ENCODE measurements around the gene TRAPPC10. TPM values are rescaled to one million over a fixed set of nuclear protein-coding genes. Genes with fewer than 3 reads are reported as not detected.

TRAPPC10 gene
- total RNA-seq, 2 experiments from 2014 or later, result 50.5 to 52.9 TPM

DNA sequence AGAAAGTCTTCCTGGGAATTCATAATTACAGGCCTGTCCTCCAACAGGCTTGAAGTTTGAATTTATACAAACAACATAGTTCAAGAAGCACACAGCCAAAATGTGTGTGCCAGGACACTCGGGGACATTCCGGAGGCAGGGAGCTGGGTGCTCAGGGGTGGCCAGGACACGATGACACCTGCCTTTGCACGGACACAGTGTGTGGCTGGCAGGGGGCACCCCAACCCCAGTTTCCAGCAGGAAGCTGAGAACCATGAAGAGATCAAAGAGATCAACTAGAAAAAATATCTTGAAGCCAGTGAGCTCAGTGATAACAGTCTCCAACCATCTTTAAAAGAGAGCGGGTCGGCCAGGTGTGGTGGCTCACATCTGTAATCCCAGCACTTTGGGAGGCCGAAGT is 32.5 kb upstream of the TRAPPC10 start:
- ChIA-PET POLR2A (no interaction called here), CTCF (no interaction called here)

DNA sequence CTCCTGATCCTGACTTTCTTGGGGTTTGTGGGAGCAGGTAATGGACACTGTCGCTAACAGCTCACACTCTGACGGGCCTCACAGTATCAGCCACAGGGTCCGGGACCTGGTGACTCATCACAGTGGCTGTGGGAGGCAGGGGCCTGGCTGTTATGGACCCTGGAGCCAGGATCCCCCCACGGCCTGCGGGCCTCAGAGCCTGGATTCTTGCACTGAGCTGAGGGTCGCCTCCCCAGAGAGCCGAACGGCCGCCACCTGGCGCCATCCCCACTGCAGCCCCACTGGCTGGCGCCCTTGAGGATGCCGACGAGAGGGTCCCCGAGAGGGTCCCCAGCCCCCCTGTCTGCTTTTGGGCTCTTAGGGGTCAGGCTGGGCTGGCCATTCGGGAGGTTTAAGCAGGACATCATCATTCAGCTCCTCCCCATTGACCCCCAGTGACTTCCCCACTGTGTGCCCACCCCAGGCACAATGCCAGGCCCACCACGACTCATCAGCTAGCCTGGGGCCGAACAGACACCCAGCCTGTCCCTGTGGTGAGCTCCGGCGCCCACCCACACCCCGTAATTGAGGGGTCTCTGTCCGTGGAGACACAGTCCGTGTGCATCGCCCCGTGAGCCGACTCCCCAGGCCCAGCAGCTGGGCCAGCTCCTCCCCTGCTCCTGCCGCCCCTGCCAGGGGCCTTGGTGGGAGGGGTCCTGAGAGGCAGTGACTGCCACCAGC is 30.8 kb upstream of the TRAPPC10 start:
- CTCF ChIA-PET, result no interaction called here
- POLR2A ChIA-PET, result no interaction called here

DNA sequence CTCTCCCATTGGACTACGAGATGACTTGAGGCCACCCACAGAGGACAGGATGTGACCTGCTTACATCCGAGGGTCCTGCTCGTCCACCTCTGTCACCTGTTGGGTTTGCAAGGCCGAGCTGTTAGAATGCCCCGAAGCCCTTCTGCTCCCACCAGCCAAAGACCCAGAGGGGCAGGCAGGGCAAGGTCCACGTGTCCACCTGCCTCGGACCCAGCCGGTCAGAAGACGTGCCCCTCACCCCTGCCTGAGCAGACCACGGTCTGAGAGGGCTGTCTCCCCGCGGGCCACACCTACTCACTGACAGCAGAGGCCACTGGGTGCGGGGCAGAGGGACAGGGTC is 30.3 kb upstream of the TRAPPC10 start:
- ChIA-PET POLR2A (no interaction called here), CTCF (no interaction called here)

DNA sequence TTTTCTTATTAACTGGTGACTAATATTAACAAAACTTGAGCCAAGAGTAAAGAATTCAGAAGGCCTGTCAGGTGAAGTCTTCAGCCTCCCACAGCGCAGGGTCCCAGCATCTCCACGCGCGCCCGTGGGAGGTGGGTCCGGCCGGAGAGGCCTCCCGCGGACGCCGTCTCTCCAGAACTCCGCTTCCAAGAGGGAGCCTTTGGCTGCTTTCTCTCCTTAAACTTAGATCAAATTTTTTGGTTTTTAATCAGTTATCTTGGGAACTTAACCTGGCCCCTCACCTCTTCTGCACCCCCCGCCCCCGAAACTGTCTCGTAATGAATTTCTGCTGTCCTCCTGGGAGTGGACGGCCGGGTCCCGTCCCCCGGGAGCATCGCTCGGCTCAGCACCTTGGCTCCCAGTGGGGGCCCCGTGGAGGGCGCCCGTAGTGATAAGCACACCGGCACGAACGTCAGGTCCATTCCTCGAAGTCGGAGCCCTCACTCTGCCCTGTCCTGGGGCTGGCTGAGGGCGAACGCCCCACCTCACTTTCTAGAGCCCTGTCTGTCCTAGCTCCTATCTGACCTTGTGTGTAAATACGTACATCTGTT is 29.5 kb upstream of the TRAPPC10 start:
- CTCF ChIA-PET, result no interaction called here
- POLR2A ChIA-PET, result no interaction called here

DNA sequence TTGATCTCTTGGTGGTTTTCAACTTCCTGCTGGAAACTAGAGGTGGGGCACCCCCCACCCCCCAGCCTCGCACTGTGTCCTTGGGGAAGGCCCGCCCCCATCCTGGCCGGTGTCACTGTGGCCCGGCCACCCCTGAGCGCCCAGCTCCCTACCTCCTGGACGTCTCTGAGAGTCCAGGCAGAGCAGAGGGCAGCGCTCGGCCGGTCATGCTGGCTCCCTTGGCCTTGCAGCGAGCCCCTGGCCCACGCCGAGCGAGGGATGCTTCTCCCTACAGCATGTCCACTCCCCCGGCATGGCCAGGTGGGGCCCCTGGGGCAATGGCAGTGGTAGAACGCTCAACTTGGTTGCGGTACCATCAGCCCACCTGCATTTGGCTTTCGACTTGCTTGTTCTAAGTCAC is 28.7 kb upstream of the TRAPPC10 start:
- POLR2A ChIA-PET, result no interaction called here
- CTCF ChIA-PET, result no interaction called here

DNA sequence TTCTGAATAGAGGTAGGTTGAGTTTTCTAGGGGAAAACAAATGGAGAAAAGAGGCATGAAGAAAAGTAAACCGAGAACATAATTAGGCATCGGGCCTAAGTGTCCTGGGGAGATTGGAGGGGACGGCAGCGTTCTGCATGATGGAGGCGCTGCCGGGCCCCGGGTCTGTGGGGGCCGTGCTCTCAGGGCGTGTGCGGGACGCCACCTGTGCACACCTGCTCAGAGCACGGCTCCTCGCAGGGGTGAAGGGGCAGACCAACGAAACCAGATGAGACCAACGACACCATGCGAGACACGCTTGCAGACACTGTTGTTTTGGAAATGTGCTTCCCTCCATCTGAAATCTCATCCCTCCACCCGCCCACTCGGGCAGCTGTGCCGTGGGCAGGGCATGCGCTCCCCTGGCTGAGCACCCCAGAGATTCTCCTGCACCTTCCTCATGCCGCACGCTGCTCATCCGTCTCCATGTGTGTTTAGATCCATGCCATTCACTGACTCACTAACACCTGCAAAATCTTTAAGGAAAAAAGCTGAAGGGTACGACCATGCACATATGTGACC is 28.2 kb upstream of the TRAPPC10 start:
- ChIA-PET POLR2A (interaction anchor here (0.5 kb wide), 1 partner anchor 31 kb away, joined by 4 read pairs; no protein-coding TSS in a partner anchor), CTCF (interaction anchor here (0.8 to 1.0 kb wide), 2 partner anchors 9 to 174 kb away, joined by 3 read pairs; no protein-coding TSS in a partner anchor)

DNA sequence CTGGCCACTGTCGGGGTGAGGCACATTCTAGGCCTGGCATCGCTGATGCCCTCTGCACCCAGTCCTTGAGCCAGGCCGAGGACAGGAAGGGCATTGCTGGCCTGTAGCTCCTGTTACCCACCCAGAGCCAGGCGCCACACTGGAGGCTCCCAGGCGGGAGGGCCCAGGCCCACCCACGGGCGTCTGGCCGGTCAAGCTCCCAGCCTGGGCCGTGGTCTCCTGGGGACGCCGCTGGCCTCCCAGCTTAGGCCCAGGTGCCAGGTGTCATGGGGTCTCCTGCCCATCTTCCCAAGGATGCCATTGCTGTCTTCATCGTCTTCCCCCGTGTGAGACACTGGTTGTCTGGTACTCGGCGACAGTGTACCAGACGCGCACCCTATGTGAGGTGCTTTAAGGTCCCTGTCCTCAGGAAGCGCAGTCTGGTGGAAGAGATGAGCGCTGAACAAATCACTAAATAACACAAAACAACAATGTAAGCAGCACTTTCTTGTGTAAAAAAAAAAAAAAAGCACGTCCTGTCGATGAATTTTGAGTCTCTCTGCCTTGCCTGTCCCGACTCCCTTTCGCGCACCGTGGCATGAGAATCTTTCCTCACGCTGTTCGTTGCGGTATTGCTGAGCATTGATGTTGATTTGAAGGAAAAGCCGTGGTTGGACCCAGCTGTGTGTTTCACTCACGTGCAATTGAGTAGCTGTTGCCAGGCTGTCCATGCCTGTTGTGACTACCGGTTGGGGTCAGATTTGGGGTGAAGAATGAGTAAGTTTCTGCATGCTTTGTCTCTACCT is 27.0 kb upstream of the TRAPPC10 start:
- ChIA-PET POLR2A (interaction anchor here (0.6 kb wide), 1 partner anchor 555 kb away, joined by 6 read pairs; no protein-coding TSS in a partner anchor), CTCF (interaction anchor here (1.0 to 2.3 kb wide), 2 partner anchors 10 to 175 kb away, joined by 3 to 7 read pairs; no protein-coding TSS in a partner anchor)

DNA sequence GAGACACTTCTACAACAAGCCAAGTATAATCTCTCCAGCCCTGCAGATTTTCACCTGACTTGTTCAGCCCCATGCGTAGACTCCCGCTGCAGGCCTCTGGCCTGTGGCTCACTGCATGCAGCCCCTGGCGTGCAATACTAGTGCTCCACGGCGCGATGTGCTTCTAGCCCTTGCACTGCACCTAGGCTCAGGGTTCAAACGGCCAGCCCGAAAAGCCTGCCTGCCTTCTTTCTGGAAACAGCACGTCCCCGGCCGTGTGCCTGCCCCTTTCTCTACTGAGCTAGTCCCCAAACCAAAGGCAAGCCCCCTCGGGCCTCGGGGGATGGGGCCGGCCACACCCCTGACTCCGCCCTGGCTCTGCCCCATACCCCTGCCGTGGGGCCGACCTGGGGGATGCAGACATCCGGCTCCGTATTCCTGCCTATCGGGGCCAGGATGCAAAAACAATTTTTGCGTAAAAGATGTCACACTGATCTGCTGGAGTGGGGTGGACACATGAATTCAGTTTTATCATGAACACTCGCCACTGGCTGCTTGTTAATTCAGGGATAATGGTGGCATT is 26.3 kb upstream of the TRAPPC10 start:
- POLR2A ChIA-PET, result no interaction called here
- CTCF ChIA-PET, result interaction anchor here (2.3 kb wide), 1 partner anchor 10 kb away, joined by 7 read pairs; no protein-coding TSS in a partner anchor

DNA sequence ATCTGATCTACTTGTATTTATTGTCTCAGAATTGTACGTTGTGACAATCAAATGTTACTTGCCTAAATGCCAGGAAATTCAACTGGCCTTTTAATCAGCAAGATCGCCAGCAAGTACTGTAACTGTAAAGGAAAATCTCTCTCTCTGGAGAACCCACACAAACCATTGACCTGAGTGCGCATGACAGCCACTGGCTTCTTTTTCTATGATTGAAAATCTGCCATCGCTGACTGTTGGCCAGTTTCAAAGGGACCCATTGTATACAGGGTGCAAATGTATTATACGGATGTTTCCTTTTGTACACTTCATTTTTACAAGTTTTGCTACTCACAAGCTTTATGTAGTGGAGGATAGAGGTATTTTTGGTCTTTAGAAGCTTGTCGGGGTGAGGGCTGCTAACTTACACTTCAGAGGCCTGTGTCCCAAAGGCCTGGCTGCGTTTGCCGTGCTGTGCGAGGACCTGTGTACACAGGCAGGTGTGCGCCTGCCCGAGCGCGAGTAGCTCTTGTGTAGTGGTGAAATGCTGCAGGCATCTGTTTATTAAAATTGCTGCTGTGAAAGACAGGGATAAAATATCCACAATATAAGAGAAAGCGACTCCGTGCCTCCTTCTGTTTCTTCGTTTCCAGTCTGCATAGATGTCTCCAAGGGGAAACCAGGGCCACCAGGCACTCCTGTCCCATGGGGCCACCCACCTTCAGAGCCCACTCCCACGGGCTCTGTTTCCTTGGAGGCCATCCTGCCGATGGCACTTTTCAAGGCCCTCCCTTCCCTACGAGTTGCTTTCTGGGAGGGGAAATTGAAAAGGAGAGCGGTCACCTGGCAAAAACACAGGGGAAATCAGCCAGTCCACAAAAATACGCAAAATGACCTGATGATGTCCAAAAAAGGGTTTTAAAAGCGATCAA is 25.3 kb upstream of the TRAPPC10 start:
- CTCF ChIA-PET, result interaction anchor here (0.6 to 2.3 kb wide), 3 partner anchors 11 to 262 kb away, joined by 3 to 7 read pairs (median 4); no protein-coding TSS in a partner anchor
- POLR2A ChIA-PET, result no interaction called here

DNA sequence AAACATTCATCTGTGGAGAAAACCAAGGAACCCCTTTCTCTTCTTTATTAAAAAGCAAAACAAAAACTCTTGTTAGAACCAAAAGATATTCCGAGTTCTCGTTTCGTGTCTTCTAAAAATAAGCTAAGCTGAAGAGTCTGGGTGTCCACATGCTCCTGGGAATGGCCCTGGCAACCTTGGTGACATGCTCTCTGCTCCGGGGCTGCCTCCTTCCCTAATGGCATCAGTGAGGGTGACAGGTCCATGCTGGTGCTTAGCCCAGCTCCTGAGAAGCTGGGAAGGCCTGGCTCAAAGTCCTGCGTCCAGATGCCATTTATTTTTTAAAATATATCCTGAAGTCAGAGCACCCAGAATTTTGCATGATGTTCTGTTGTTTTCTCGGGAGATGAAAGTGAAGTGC is 24.6 kb upstream of the TRAPPC10 start:
- POLR2A ChIA-PET, result interaction anchor here (0.6 kb wide), 1 partner anchor 182 kb away, joined by 9 read pairs; no protein-coding TSS in a partner anchor
- CTCF ChIA-PET, result no interaction called here

DNA sequence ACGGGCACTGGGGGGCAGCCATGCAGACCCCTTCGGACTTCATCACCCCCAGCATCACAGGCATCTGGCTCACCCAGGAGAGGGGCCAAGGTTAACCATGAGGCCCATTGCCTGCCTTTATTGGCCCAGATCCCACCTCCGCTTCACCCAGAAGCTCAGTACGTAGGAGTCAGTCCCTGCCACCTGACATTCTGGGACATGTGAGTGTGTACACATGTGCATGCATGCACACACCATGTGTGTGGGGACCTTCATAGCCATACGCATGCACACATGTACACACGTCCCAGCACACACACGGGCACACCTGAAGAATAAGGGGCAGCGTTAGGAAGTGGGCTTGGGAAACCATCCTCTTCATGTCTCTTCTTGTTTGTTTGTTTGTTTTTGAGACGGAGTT is 24.1 kb upstream of the TRAPPC10 start:
- POLR2A ChIA-PET, result interaction anchor here (0.6 kb wide), 1 partner anchor 183 kb away, joined by 9 read pairs; no protein-coding TSS in a partner anchor
- CTCF ChIA-PET, result no interaction called here

DNA sequence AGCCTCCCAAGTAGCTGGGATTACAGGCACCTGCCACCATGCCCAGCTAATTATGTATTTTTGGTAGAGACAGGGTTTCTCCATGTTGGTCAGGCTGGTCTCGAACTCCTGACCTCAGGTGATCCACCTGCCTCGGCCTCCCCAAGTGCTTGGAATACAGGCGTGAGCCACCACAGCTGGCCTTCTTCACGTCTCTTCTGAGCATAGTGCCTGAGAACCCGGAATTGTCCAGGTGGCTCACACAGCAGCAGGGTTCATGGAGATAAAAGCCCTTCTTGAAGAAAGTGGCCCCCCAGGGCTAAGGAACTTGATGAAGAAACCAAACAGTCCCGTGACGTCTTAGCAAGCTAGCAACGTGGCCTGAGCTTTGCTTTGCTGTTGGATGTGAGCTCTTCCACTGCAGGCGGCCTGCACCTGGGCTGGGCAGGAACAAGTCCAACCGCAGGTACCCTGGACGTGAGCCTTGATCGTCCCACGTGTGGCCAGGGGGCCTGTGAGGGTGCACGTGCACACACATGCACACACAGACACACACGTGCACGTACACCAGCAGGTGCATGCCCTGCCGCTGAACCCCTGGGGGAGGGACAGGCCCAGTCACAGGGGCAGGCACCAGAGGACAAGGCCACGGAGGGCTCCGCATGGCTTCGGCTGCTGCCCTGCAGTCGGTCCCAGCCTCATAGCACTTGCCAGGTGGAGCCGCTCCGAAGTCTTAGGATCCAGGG is 23.4 kb upstream of the TRAPPC10 start:
- ChIA-PET CTCF (no interaction called here), POLR2A (no interaction called here)

DNA sequence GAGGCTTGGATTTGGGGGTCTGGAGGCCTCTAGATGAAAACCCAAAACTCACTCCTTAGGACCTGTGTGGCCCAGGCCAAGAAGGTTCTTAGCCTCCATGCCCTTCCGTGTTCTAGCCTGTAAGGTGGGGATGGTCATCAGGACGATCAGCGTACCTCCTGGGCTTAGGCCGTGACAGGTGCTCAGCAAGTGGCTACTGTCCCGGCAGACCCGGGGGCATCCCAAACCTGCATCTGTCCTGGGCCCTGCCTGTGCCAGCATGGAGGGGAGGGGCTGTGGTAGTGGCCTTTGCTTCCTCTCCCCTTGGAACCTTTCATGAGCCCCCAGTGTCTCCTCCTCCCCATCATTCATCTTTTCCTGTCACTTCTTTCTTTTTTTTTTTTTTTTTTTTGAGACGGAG is 22.7 kb upstream of the TRAPPC10 start:
- ChIA-PET CTCF (interaction anchor here (0.6 to 0.7 kb wide), 2 partner anchors 224 to 276 kb away, joined by 3 to 4 read pairs; no protein-coding TSS in a partner anchor), POLR2A (no interaction called here)

DNA sequence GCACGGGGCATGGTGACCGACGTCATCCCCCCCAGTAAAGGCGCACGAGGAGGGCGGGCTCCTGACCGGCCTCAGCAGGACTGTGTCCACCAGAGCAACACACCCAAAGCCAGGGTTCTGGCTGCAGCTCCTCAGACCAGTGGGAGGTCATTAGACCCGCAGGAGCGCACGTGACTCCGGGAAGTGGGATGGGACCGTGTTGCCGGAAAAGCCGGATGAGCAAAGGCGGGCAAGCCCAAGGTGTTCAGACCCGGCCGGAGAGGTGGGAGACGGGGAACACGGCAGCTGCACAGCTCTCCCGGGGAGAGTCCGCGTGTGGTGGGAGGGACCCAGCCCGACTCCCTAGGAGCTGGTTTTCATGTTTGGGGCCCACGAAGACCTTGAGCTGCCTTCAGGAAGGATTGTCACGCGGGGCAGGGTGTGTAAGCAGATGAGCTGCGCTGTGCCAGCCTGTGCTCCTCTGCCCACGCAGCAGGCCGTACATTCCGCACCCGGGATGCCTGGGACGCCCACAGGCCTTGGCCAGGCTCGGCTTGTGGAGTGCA is 20.6 kb upstream of the TRAPPC10 start:
- POLR2A ChIA-PET, result no interaction called here
- CTCF ChIA-PET, result no interaction called here

DNA sequence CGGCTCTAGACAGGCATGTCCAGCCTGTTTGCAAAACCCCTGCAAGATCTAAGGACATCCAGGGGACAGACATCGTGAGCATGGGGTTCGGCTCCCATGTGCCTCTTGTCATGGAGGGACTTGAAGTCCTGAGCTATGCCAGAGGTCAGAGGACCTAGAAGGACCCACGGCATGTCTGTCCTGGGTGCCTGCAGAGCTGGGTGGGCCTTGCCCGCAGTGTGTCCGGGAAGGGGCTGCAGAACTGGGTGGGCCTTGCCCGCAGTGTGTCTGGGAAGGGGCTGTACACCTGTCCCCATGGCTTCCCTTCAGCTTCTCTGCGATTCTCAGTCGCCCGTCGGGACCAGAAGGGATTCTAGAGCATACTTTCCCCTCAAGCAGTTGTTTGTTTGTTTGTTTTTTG is 20.0 kb upstream of the TRAPPC10 start:
- ChIA-PET CTCF (no interaction called here), POLR2A (no interaction called here)

DNA sequence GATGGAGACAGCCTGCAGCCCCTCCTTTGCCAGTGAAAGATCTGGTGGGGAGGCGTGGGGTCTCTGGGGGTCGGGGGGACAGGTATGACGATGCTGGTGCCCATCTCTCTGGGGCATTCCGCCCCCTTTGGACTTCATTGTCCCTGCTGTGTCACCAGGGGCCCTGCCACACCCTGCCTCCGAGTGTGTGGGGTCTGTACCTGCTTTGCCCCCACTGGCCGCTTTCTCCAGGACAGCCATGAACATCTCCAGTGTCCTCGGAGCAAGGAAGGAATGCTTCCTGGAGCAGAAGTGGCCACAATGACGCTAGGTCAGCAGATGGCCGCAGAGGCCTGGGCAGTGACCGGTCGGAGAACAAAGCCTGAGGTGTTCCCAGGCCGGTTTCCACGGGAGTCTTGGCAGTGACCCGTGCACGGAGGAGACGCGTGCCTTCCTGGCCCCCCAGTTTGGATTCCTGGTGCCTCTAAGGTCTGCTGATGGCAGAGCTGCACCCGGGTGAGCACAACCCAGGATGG is 18.6 kb upstream of the TRAPPC10 start:
- POLR2A ChIA-PET, result no interaction called here
- CTCF ChIA-PET, result interaction anchor here (1.4 kb wide), 1 partner anchor 183 kb away, joined by 3 read pairs; no protein-coding TSS in a partner anchor

DNA sequence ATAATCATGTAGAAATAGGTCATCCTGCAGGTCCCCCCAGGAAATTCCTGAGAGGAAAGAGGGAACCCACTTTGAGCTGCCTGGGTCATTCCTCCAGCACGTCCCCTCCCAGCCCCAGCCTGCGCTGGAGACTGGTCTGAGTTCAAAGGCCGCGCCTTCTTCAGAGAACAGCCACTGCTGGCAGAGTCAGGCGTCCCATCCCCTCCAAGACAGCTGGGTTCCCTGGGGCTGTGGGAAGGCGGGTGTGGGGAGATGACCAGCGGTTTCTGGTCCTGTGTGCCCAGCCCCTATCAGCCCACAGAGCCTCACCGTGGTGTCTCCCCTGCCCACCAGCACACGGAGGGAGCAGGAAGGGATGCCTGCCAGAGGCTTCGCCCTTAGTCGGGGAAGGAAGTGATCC is 18.0 kb upstream of the TRAPPC10 start:
- ChIA-PET POLR2A (no interaction called here), CTCF (interaction anchor here (1.3 to 1.4 kb wide), 2 partner anchors 19 to 183 kb away, joined by 3 read pairs; no protein-coding TSS in a partner anchor)

DNA sequence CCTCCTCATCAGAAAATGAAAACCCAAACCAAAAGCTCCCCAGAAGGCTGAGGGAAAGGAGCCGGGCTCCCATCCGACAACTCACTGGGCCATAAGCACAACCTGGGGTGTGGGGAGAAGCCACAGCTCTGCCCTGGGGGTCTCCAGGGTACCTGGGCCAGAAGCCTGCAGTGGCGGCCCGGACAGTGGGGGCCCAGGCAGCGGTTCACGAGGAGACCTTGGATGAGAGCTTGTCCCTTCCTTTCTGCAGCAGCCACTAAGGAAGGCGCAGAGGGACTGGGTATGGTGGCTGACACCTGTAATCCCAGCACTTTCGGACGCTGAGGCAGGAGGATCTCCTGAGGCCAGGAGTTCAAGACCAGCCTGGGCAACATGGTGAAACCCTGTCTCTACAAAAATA is 17.5 kb upstream of the TRAPPC10 start:
- POLR2A ChIA-PET, result no interaction called here
- CTCF ChIA-PET, result interaction anchor here (1.3 to 1.4 kb wide), 2 partner anchors 19 to 184 kb away, joined by 3 read pairs; no protein-coding TSS in a partner anchor

Data from activated CD8-positive, alpha-beta memory T cell treated with anti-CD3 and anti-CD28 coated beads for 36 hours (primary cell).